HEK293 (cell line): Measurements from ENCODE around the gene LETM1.

ENCODE experiments used
- TCF7L2 ChIP-seq: IDR thresholded peaks from 2 replicates; pipeline ENCODE4 v1.6.1; 2011; ENCODE audit warnings: low read depth, mild to moderate bottlenecking, inconsistent platforms, low read length, moderate library complexity, borderline replicate concordance
- YY2 ChIP-seq: fragments of 450-650 bp; formaldehyde crosslinking; IDR thresholded peaks from 2 replicates; pipeline ENCODE4 v1.5.1; 2016; ENCODE audit warnings: missing biosample characterization, missing genetic modification characterization
- ZNF202 ChIP-seq: fragments of 450-650 bp; formaldehyde crosslinking; IDR thresholded peaks from 2 replicates; pipeline ENCODE4 v1.5.1; 2016; ENCODE audit warnings: missing biosample characterization, missing genetic modification characterization, borderline replicate concordance
- ZNF837 ChIP-seq: fragments of 450-650 bp; formaldehyde crosslinking; IDR thresholded peaks from 2 replicates; pipeline ENCODE4 v1.5.1; 2016; ENCODE audit warnings: missing biosample characterization, missing genetic modification characterization
- TF ChIP-seq, protein P1 (sequence below): fragments of 450-650 bp; formaldehyde crosslinking; IDR thresholded peaks from 2 replicates; pipeline ENCODE4 v1.5.1; 2016; ENCODE audit warnings: missing biosample characterization, missing genetic modification characterization
- TF ChIP-seq, protein P2 (sequence below): fragments of 450-650 bp; formaldehyde crosslinking; IDR thresholded peaks from 2 replicates; pipeline ENCODE4 v1.5.1; 2016; ENCODE audit warnings: missing biosample characterization, missing genetic modification characterization
- TF ChIP-seq, protein P3 (sequence below): fragments of 450-650 bp; formaldehyde crosslinking; IDR thresholded peaks from 2 replicates; pipeline ENCODE4 v1.5.1; 2016; ENCODE audit warnings: missing biosample characterization, missing genetic modification characterization

GRCh38 chr4:1793496-1793840 is 62.5 kb downstream of the LETM1 start:
- TF ChIP-seq, protein P1, sequence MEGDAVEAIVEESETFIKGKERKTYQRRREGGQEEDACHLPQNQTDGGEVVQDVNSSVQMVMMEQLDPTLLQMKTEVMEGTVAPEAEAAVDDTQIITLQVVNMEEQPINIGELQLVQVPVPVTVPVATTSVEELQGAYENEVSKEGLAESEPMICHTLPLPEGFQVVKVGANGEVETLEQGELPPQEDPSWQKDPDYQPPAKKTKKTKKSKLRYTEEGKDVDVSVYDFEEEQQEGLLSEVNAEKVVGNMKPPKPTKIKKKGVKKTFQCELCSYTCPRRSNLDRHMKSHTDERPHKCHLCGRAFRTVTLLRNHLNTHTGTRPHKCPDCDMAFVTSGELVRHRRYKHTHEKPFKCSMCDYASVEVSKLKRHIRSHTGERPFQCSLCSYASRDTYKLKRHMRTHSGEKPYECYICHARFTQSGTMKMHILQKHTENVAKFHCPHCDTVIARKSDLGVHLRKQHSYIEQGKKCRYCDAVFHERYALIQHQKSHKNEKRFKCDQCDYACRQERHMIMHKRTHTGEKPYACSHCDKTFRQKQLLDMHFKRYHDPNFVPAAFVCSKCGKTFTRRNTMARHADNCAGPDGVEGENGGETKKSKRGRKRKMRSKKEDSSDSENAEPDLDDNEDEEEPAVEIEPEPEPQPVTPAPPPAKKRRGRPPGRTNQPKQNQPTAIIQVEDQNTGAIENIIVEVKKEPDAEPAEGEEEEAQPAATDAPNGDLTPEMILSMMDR (tag by site-specific recombination), result no peak
- TF ChIP-seq TCF7L2 (no peak), ZNF837 (tag by site-specific recombination) (no peak), YY2 (tag by site-specific recombination) (no peak), ZNF202 (tag by site-specific recombination) (no peak)
- TF ChIP-seq, protein P2, sequence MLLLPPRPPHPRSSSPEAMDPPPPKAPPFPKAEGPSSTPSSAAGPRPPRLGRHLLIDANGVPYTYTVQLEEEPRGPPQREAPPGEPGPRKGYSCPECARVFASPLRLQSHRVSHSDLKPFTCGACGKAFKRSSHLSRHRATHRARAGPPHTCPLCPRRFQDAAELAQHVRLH (tag by site-specific recombination), result no peak
- TF ChIP-seq, protein P3, sequence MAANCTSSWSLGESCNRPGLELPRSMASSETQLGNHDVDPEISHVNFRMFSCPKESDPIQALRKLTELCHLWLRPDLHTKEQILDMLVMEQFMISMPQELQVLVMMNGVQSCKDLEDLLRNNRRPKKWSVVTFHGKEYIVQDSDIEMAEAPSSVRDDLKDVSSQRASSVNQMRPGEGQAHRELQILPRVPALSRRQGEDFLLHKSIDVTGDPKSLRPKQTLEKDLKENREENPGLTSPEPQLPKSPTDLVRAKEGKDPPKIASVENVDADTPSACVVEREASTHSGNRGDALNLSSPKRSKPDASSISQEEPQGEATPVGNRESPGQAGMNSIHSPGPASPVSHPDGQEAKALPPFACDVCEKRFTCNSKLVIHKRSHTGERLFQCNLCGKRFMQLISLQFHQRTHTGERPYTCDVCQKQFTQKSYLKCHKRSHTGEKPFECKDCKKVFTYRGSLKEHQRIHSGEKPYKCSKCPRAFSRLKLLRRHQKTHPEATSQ (tag by site-specific recombination), result no peak
